CD4-positive, alpha-beta T cell treated with Interleukin-10 for 1 hour (primary cell): ENCODE measurements around the gene CA10.

ENCODE experiments used
- DNase-seq: peaks from one replicate; pipeline ENCODE4 v3.0.0-alpha.2; 2020

Gene CA10

DNA sequence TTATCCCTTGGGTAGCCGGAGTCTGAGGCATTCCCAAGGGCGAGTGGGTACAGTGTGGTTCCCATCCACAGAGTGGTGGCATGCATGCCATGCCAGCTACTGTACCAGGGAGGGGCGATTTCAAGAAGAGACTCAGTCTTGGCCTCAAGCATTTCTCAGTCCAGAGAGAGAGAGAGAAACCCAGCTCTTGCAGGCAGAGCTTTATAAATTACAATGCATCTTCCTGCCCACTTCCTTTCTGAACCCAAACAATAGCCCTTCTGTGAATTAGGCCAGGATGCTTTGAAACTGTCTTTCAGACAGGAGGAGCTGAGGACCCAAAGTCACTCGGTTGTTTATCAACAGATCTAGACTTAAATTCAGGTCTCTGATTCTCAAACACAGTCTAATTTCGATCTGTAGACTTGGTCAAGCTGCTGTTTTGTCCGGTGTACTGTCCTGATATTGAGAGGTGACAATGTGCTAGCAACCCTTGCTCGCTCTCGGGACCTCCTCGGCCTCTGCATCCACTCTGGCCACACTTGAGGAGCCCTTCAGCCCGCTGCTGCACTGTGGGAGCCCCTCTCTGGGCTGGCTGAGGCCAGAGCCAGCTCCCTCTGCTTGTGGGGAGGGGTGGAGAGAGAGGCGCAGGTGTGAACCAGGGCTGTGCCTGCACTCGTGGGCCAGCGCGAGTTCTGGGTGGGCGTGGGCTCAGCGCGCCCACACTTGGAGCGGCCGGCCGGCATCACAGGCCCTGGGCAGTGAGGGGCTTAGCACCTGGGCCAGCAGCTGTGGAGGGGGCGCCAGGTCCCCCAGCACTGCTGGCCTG, 490.2 kb downstream of the CA10 start:
- DNase-seq = no peak

DNA sequence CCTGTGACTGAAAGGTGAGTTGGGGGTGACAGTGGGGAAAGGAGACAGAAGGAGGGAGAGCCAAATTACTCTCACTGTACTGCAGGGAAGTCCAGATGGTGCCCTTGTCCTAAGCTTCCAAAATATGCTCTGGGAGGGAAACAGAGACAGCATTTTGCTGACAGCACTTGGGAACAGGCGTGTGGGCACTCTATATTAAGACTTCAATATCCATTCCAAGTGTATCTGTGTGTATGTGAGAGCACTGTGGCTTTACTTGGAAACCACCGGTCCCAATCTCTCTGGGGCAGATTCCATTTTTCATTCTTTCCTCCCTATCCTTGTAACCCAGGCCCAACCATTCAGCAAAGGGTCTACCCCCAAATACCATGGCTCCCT, 490.8 kb downstream of the CA10 start:
- no peak for DNase-seq

- DNase-seq = no peak
These were observed 491.4 kb downstream of the CA10 start for GRCh38 chr17:51666971-51667705.

DNA sequence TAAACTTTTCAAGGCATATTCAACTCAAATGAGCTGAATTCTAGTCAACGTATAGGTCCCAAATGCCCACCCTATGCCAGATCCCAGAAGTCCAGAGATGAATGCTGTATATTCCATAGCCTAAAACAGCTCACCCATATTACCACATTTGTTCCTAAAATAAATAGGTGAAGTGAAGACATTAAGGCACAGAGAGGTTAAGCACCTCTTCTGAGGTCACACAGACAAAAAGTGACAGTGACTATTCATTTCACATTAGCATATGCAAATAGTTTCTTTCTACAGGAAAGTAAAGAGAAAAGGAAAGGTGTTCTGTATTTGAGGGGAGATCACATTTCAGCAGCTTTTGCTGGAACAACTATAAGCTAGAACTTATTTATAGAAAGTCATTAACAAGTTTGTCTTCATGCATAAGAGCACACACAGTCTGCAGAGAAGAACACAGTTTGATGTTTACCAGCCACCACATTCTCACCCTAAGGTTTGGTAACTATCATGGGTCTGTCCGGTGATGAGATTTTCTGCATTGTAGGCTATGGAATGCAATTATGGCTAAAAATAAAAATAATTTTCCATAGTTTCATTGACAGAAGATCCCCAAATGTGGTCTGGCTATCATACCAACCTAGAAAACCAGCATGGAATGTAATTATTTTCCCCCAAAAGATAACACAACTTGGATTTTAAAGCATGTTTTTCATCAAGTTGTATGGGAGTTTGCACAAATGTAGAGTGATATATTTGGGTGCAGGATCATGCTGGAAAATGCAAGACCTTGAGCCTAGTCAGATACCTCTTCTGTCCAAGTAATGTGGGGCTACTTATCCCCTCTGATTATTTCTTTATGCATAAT, 496.1 kb downstream of the CA10 start:
- DNase-seq = no peak

GRCh38 chr17:51661403-51661802, 497.1 kb downstream of the CA10 start:
- no peak for DNase-seq

GRCh38 chr17:51660266-51660665, 498.2 kb downstream of the CA10 start:
- DNase-seq = no peak

- no peak for DNase-seq
These were observed 501.3 kb downstream of the CA10 start for GRCh38 chr17:51657224-51657623.

DNA sequence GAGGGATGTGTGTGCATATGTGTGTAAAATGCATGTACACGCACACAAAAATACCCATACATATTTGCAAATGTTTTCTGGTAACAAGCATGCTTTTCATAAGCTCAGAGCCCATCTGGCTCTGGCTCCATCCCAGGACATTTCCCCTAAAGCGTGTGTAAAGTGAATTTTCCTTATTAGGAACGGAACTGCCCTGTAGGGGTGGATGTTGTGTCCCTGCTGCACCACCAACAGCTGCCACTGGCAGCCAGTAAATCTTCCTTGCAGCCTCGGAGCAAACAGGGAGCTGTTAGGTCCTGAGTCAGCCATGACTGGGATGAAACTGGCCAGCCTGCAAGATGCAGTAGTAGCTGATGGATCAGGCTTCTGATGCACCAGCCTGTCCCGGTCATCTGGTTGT, 504.6 kb downstream of the CA10 start:
- DNase-seq = no peak

- no peak for DNase-seq
These were observed 506.0 kb downstream of the CA10 start for GRCh38 chr17:51652529-51652928.

DNA sequence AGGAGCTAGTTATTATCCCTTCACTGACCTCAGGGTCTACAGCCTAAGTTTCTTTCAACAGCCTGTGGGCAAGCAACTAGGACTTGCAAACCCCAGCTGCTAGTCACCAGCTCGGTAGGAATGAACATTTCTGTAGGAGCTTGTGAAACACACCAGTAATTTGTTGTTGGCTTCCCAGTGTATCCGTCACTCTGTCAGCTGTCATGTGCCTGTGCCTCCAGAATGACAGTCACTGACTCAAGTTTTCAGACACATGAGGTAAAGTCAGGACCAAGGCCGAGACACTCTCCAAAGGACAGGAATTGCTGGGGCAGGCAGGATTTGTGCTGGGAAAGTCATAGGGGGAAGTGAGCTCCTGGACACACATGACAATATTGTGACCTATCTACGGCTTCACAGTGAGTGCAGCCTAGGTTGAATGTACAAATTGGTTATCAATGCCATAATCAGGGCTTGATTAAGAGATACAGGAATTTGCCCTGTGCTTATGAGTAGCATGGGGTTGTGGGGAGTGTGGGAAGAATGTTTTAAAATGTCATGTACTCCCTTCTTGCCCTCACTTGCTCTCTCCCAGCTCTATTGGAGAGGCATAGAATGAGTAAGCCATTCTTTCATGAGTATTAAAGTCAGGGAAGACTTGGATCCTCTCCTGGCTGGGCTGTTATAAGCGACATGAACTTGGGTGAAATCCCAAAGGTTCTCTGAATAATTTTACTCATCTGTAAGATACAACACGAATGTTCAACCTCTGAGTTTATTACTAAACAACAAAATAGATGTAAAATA, 506.8 kb downstream of the CA10 start:
- DNase-seq = no peak

DNA sequence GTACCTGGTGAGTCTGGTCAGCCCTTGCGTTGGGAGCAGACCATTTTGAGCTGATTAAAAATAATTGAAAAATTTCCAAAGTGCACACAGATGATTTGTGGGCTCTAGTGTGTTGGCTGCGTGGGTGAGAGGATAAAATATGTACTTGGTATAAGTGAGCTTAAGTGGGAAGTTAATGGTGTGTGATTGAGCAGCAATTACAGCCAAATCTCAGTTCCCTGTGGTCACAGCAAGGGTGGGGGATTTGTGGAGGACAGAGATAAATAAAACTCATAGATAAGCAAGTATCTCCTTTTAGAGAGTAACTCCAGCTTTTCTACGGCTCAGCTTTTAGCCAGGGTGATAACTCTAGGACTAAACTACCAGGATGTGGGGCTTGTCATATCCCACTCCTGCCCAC, 507.7 kb downstream of the CA10 start:
- no peak for DNase-seq

DNA sequence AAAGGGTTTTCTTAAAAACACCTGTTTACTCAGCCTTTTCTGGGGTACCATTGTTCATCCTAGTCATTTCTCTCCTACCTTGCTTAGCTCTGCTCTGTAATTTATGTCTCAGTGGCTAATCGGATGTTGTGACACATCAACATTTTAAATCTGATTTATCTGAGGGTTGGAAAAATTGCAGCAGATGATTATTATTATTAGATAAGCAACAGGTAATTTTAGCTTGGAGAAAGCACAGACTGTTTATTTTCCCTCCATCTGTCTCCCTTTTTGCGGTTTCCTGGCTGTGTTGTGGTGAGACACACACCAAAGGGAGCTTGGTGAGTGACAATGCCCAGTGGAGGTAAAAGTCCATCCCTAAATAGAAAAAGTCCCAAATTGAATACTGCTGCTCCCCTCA, 508.3 kb downstream of the CA10 start:
- DNase-seq = no peak

- DNase-seq = no peak
These were observed 510.7 kb downstream of the CA10 start for GRCh38 chr17:51647826-51648225.

GRCh38 chr17:51647067-51647466, 511.4 kb downstream of the CA10 start:
- DNase-seq = no peak

- no peak for DNase-seq
These were observed 512.0 kb downstream of the CA10 start for GRCh38 chr17:51646539-51646938.

DNA sequence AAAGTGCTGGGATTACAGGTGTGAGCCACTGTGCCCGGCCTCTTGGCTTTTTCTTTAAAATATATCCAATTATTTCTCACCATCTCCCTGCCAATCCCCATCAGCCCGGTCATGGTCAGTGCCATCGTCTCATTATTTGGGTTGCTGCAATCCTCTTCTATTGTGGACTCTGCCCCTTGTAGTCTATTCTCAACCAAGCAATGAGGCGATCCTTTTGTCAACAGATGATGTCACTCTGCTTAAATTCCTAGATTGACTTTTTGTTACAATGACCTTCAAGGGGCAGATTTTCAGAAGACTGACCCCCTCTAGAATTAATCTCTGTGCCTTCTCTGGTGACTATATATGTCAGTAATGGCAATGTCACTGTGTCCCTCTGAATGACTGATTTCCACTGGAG, 513.5 kb downstream of the CA10 start:
- DNase-seq = no peak

DNA sequence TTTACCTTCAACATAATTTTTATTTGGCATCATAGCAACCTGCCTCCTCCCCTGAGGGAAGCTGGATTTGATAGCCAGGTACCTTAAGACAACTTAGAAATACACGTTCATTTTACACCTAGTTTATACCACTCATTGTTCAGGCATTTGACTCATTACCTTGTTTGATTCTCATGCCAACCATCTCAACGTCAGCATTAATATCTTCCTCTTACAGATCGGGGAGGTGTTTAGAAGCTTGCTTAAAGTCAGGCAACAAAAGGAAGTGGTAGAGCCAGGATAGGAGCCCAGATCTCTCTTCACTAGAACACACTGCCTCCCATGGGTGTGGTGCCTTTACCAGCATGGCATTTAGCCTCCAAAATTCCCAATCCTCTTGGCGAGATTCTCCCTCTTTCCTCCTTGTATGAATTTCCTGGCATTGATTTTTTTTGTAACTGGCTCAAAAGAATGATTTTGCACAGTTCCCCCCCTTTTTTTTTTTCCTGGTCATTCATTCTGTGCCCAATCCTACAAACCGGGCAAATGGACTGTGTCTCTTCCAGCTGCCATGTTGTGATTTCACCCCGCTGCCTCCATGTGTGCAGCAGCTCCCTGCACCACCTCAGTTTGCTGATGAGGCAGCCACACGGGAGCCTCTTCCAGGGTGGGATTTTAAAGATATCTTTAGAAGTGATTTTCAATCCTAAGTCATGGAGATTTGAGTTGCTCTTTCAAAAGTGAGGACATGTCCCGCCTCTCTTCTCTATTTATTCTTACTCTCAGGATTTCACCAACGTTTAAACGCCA, 514.6 kb downstream of the CA10 start:
- no peak for DNase-seq

DNA sequence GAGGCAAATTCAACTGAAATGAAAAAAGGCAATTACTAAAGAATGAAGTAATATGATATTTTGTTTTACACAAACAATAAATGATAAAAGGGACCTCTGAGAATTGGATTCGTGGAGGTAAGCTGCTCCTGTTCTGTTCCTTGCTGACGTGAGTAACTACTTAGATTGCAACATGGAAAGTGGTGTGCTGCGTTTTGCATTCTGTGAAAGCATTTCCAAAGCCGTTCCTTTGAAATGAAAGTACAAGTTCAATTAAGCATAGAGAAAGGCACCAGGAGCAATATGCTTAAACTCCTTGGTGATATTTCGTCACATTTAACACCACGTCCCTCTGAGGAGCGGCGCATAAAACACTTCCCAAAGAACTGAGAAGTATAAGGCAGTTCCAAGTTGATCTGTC, 516.5 kb downstream of the CA10 start:
- DNase-seq = no peak

DNA sequence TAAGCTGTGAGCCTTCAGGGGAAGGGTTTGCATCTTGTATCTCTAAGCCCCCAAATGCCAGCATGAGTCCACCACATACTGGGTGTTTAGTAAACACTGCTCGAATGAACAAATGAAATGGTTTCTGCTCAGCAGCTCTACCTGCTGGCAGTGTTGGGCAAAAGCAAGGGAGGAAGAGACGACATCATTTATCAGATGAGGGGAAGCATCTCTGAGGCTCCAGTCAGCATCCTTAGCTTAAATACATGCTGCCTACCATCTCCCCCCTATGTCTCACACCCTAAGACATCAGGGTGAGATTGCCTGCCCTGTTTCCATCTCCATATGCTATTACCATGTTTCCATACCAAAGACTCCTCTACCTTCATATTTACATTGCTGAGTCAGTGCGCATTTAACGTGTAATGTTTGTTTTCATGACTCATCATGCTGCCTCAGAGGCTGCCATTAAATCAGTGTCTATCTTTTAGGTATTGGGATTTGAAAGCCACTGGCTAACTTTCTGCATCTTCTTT, 518.3 kb downstream of the CA10 start:
- peak; percentile 19 for DNase-seq

- DNase-seq = no peak
These were observed 519.5 kb downstream of the CA10 start for GRCh38 chr17:51638971-51639370.

DNA sequence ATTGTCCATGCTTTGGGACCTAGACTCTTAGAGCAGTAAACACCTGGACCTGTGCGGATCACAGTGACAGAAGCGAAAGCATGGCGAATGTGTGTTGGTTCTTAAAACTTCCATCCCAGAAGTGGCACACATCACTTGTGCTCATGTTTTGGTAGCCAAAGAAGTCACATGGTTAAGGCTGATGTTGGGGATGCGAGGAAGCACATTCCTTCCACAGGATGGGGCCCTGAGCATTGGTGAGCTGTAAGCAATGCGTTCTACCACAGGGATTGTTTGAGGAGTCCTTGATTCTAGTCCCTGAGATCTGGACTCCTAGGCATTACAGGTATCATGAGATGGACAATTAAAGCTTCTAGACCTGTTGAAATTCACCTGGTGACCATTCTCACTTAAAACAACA, 522.2 kb downstream of the CA10 start:
- no peak for DNase-seq
